ENCODE results near the gene SETD7.

DNA sequence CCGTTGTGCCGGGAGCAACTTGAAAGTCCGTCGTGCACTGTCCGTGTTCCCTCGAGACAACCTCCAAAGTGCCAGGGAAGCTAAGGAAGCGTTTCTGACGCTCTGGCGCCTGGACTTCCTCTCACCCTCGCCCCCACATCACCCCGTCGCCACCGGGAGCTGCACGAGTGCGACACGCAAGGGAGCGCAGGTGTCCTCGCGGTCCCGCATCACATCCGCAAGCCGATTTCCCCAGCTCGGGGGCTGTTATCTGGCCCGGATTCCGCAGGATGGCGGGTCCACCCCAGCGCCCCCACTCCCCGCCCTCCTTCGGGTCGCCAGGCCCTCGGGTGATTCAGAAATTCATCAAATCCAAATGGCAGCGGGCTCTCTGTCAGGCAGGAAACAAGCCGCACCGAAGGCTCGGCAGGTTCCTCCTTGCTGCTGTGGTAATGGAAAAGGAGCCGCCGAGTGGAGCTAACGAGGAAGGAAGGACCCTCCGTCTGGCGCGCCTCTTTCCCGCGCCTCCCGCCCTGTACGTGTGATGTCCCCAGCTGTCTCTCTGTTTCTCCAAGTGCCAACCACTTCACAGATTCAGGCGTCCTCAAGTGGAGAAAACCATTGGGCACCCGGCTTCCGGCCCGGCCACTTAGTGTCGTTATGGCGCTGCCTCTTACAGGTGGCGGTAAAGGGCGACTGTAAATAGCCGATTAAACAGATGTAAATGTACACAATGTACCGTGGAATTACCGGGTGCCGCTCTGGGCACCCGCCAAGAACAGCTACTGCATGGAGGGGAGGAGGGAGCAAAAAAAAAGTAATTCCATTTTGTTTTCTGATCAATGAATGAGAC lies 921 bp upstream of the SETD7 start:
- TF ChIP-seq EZH2 (IDR thresholded peaks at IDR 0.05; ENCODE audit: low read length, unreplicated experiment) (no peak), CTCF (conservative IDR thresholded peaks at IDR 0.05; ENCODE audit: low read depth, low read length) (0 out of 2 replicates have a peak, but pooled peaks have one; percentile 17), EZH2phosphoT487 (IDR thresholded peaks at IDR 0.05; ENCODE audit: borderline replicate concordance, low read length) (no peak)

Measured in PC-3 (cell line).